Adrenal gland (tissue), 12 donors: ENCODE data around the gene SUN1. TPM values are rescaled to one million over a fixed set of nuclear protein-coding genes. Genes with fewer than 3 reads are reported as not detected.
A peak's percentile ranks its signal among the peaks of the same experiment; 100 is the strongest.

Source experiments
- DNase-seq, 7 donors: peaks; one replicate each; pipeline ENCODE4 v3.0.0-alpha.2; 2019 to 2020
- H3K27ac ChIP-seq, 5 donors: fragments of 200-600 bp; sonication (generic) in 4 of 5; 1 replicate in 3 of 5; 2 replicates in 2 of 5; pipeline versions ENCODE4 v1.5.1 to v1.8.0; 2016 to 2020; ENCODE audit warnings: mild to moderate bottlenecking in 1 of 5
- H3K27me3 ChIP-seq: fragments of 200-600 bp; 2 replicates; pipeline ENCODE4 v1.8.0; 2021
- H3K36me3 ChIP-seq, 2 donors: fragments of 200-600 bp; replicated peaks in 1 of 2; 1 replicate in 1 of 2; 2 replicates in 1 of 2; pipeline versions ENCODE4 v1.5.1 to v1.8.0; 2018 to 2022
- H3K4me1 ChIP-seq, 2 donors: fragments of 200-600 bp; replicated peaks in 1 of 2; 1 replicate in 1 of 2; 2 replicates in 1 of 2; pipeline versions ENCODE4 v1.5.1 to v1.8.0; 2018 to 2021
- H3K4me3 ChIP-seq, 4 donors: fragments of 200-600 bp; sonication (generic) in 3 of 4; one replicate each; pipeline ENCODE4 v1.5.1; 2016 to 2018
- H3K9me3 ChIP-seq, 3 donors: fragments of 200-600 bp; sonication (generic) in 1 of 3; replicated peaks in 1 of 3; 1 replicate in 2 of 3; 2 replicates in 1 of 3; pipeline versions ENCODE4 v1.5.1 to v1.8.0; 2016 to 2021
- POLR2A ChIP-seq, 2 donors: fragments of 450-650 bp; IDR thresholded peaks; one replicate each; pipeline ENCODE4 v1.6.1; 2017; ENCODE audit warnings: antibody characterized with exemption in 2 of 2, mild to moderate bottlenecking in 2 of 2, moderate library complexity in 1 of 2
- WGBS, 4 donors: extraction: QIAGEN DNeasy Blood & Tissue Kit in 2 of 4; methylation state at CpG; one replicate each; pipeline versions ENCODE4 v1.1.5 to v1.1.7; 2013 to 2017; 5-methylcytosine and 5-hydroxymethylcytosine counted together
- intact Hi-C, 2 donors: fragments of 100-400 bp; cut with DNase I; formaldehyde crosslinking; loops; one replicate each; pipeline versions ENCODE4 v1.14.1 to v1.15.0; 2022 to 2023
- polyA plus RNA-seq, 3 donors: library from polyadenylated mRNA; stranded (reverse); fragments of 200-250 nt in 2 of 3; fragments of 350-450 nt in 1 of 3; fragmentation: Illumina TruSeq in 1 of 3; extraction: RNeasy Lipid Tissue Mini Kit (QIAGEN cat#74804) in 1 of 3; gene quantifications; one replicate each; pipeline ENCODE4 v1.2.3, GENCODE V29; 2013 to 2014
- total RNA-seq, 9 donors: library from RNA; depleted of rRNA in 4 of 9; stranded (reverse); fragments of >200 nt in 4 of 9; fragments of 120-200 nt in 1 of 9; fragmentation: NEBNext Ultra II Directional in 1 of 9; extraction: Animal tissue kit (Norgen Biotek cat#: 25700) in 1 of 9; gene quantifications; one replicate each; pipeline versions ENCODE4 v1.1.0 to v1.2.4, GENCODE V29; 2013 to 2023
- TF ChIP-seq, protein P1 (sequence below), 6 experiments: fragments of 450-650 bp in 4 of 6; fragments of 200-600 bp in 2 of 6; sonication (generic) in 1 of 6; IDR thresholded peaks; 1 replicate in 5 of 6; 2 replicates in 1 of 6; pipeline versions ENCODE4 v1.5.1 to v1.8.0; 2016 to 2021; ENCODE audit warnings: antibody characterized with exemption in 6 of 6, mild to moderate bottlenecking in 2 of 6, moderate library complexity in 1 of 6
- donor health status: healthy with polysubstance abuse.
- donor health status: Bipolar disorder and iron deficiency.
- donor health status: DM: yes; HTN: yes; CAD: no.
- donor health status: DM: no; HTN: no; CAD: no.
- donor health status: DM: no; HTN: no; CAD: no.
- donor health status: DM: yes; HTN: yes; CAD: no.

SUN1 gene
- total and polyA plus RNA-seq, 12 donors: 28.7 to 122 (median 99.9) TPM

DNA sequence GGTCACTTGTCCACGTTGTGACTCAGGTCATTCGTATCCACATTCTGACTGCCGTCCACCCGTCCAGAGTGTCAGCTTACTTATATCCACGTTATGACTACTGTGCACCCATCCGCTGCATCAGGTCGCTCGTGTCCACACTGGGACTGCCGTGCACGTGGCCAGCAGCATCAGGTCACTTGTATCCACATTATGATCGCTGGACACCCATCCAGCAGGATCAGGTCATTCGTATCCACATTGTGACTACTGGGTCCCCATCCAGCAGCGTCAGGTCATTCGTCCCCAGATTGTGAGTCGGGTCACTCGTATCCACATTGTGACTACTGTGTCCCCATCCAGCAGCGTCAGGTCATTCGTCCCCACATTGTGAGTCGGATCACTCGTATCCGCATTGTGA lies 47.3 kb upstream of the SUN1 start:
- no peak for DNase-seq
- intact Hi-C loops: loop anchor here in 1 of 2 donors (10.0 kb wide), 1 partner anchor 170 kb away; the partner anchor contains the start of gene ADAP1
- Histone ChIP-seq H3K9me3 (no peaks in the 10 kb centered on the region), H3K27me3 (no peaks in the 10 kb centered on the region), H3K4me3 (no peak overlapping the region), H3K4me1 (no peaks in the 10 kb centered on the region), H3K27ac (no peak overlapping the region), H3K36me3 (peaks cover 0 to 23% of the 10 kb centered on the region in 2 donors)
- TF ChIP-seq, protein P1, sequence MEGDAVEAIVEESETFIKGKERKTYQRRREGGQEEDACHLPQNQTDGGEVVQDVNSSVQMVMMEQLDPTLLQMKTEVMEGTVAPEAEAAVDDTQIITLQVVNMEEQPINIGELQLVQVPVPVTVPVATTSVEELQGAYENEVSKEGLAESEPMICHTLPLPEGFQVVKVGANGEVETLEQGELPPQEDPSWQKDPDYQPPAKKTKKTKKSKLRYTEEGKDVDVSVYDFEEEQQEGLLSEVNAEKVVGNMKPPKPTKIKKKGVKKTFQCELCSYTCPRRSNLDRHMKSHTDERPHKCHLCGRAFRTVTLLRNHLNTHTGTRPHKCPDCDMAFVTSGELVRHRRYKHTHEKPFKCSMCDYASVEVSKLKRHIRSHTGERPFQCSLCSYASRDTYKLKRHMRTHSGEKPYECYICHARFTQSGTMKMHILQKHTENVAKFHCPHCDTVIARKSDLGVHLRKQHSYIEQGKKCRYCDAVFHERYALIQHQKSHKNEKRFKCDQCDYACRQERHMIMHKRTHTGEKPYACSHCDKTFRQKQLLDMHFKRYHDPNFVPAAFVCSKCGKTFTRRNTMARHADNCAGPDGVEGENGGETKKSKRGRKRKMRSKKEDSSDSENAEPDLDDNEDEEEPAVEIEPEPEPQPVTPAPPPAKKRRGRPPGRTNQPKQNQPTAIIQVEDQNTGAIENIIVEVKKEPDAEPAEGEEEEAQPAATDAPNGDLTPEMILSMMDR (IDR thresholded peaks at IDR 0.05): no peak
- no peak for TF ChIP-seq POLR2A (IDR thresholded peaks at IDR 0.05)
- WGBS, 4 donors: 95 to 97% (median 96%) methylated on average over 21 of the region's 21 CpGs

DNA sequence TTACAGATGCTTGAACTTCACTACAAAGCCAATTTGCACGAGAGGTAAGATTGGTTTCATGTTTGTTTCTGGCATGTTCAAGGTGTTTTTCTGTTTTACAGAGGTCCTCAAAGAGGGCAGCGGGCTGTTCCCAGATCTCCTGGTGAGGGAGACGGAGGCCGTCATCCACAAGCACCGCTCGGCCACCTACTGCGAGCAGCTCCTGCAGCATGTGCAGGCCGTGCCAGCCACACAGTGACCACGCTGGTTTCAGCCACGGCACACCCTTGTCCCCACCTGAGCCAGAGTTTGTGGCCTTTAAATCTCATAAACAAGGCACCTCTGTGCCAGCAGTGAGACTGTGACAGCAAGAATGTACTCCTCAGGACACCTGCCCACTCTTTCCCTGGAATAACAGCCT lies 46.9 kb upstream of the SUN1 start:
- Histone ChIP-seq H3K9me3 (no peaks in the 10 kb centered on the region), H3K4me3 (no peak overlapping the region), H3K27me3 (no peaks in the 10 kb centered on the region), H3K27ac (no peak overlapping the region), H3K4me1 (no peaks in the 10 kb centered on the region), H3K36me3 (peaks cover 0 to 19% of the 10 kb centered on the region in 2 donors)
- TF ChIP-seq POLR2A (IDR thresholded peaks at IDR 0.05): no peak
- TF ChIP-seq, protein P1 (IDR thresholded peaks at IDR 0.05): no peak
- WGBS, 4 donors: 89 to 99% (median 97%) methylated on average over 9 to 10 of the region's 10 CpGs
- intact Hi-C loops: loop anchor here in 1 of 2 donors (10.0 kb wide), 1 partner anchor 169 kb away; the partner anchor contains the start of gene ADAP1
- DNase-seq: no peak

DNA sequence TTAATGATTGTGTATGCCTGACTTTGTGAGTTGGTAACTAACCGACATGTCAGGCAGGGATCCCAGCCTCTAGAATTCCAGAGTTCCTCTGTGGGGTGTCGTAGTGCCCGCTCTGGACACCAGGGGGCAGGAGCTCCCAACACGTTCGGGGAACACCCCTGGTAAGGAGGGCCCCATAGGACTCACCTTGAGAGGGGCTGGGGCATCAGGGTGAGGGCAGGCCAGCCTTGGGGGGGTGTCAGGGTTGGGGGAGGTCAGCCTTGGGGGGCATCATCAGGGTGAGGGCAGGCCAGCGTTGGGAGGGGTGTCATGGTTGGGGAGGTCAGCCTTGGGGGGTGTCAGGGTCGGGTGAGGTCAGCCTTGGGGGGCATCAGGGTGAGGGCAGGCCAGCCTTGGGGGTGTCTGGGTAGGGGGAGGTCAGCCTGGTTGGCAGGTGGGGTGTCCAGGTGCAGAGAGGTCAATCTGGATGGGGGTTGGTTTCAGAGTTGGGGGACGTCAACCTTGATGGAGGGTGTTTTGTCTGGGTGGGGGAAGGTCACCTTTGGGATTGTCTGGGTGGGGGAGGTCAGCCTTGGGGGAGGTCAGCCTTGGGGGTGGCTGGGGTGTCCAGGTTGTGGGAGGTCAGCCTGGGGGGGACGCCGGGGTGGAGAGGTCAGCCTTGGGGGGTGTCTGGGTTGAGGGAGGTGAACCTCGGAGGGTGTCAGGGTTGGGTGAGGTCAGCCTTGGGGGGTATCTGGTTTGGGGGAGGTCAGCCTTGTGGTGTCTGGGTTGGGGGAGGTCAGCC lies 45.6 kb upstream of the SUN1 start:
- H3K27ac ChIP-seq: no peak overlapping the region
- intact Hi-C loops: loop anchor here (2.0 to 10.0 kb wide), 3 partner anchors 84 to 168 kb away; partner anchors contain the start of gene ADAP1 (in 1 of the 2)
- H3K4me1 ChIP-seq: no peaks in the 10 kb centered on the region
- no peak overlapping the region for H3K4me3 ChIP-seq
- TF ChIP-seq POLR2A (IDR thresholded peaks at IDR 0.05): no peak
- TF ChIP-seq, protein P1 (IDR thresholded peaks at IDR 0.05): peak; percentile 72 to 93 (median 86)
- no peaks in the 10 kb centered on the region for H3K9me3 ChIP-seq
- H3K36me3 ChIP-seq: peaks cover 0 to 19% of the 10 kb centered on the region in 2 donors
- DNase-seq: peak; percentile 66 to 89 (median 75)
- 25 to 54% (median 38%) methylated on average over 5 to 11 of the region's 11 CpGs for WGBS, 4 donors
- H3K27me3 ChIP-seq: no peaks in the 10 kb centered on the region

DNA sequence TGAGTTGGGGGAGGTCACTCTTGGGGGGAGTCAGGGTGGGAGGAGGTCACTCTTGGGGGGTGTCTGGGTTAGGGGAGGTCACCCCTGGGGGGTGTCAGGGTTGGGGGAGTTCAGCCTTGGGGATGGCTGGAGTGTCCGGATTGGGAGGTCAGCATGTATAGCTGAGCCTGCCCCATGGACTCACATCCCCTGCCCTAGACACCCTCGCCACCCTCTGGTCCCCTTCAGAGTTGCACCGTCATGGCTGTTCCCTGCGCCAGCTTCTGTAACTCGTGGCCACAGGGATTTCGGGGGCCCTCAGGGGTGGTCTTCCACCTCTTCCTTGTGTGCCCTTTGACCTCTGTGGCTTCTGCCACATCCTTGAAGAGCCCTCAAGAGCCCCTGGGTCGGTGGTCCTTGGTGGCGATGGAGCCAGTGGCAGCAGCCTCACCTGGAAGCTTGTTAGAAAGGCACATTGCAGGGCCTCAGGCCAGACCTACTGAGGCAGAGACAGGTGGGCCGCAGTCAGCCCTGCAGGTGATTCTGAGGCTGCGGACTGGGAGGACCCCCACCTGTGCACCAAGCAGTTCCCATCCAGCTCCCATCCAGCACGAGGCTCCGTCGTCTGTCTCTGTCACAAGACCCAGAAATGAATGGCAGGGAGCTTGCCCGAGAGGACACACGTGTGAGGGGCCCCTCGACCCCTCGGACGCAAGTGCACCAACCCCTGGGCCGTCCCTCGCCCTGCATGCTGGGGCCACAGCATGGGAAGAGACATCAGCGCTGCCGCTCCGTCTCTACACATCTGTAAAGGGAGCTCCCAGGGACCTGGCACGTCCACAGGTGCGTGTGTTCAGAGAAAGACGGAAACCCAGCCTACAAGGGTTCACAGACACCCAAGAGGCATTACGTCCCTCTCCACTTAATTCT lies 44.7 kb upstream of the SUN1 start:
- no peak for DNase-seq
- intact Hi-C loops: loop anchor here (2.0 to 10.0 kb wide), 3 partner anchors 83 to 167 kb away; partner anchors contain the start of gene ADAP1 (in 1 of the 2)
- TF ChIP-seq, protein P1 (IDR thresholded peaks at IDR 0.05): no peak
- TF ChIP-seq POLR2A (IDR thresholded peaks at IDR 0.05): no peak
- H3K27me3 ChIP-seq: no peaks in the 10 kb centered on the region
- no peak overlapping the region for H3K4me3 ChIP-seq
- 88 to 94% (median 93%) methylated on average over 21 to 27 of the region's 27 CpGs for WGBS, 4 donors
- H3K4me1 ChIP-seq: no peaks in the 10 kb centered on the region
- peaks cover 0 to 19% of the 10 kb centered on the region in 2 donors for H3K36me3 ChIP-seq
- H3K27ac ChIP-seq: no peak overlapping the region
- H3K9me3 ChIP-seq: no peaks in the 10 kb centered on the region
